K562 (cell line): ENCODE results near the gene ZNF574. TPM values are rescaled to one million over a fixed set of nuclear protein-coding genes. Genes with fewer than 3 reads are reported as not detected.
A peak's percentile ranks its signal among the peaks of the same experiment; 100 is the strongest.

Source experiments
- CGGBP1 ChIP-seq: fragments of 250-450 bp; sonication (Bioruptor Pico); IDR thresholded peaks from 2 replicates; pipeline ENCODE4 v1.9.0; 2021; ENCODE audit warnings: mild to moderate bottlenecking
- CHCHD3 ChIP-seq: fragments of 250-450 bp; sonication (Bioruptor Pico); IDR thresholded peaks from 2 replicates; pipeline ENCODE4 v2.1.2; 2022; ENCODE audit warnings: mild to moderate bottlenecking
- DEAF1 ChIP-seq: fragments of 450-650 bp; formaldehyde crosslinking; IDR thresholded peaks from 2 replicates; pipeline ENCODE4 v1.4.0; 2020; ENCODE audit warnings: mild to moderate bottlenecking, moderate library complexity
- JUN ChIP-seq, 2 experiments: sonication (generic) in 1 of 2; formaldehyde crosslinking in 1 of 2; IDR thresholded peaks; 2 replicates each; pipeline versions ENCODE4 v1.6.1 to v1.8.0; 2012 to 2022; ENCODE audit warnings: borderline replicate concordance in 2 of 2, mild to moderate bottlenecking in 2 of 2, improper control_type of control experiment in 1 of 2, low read depth in 1 of 2, low read length in 1 of 2, missing genetic modification reagents in 1 of 2
- MNT ChIP-seq, 2 experiments: fragments of 450-650 bp; conservative IDR thresholded peaks; 2 replicates each; pipeline ENCODE4 v1.6.1; 2017; ENCODE audit warnings: mild to moderate bottlenecking in 2 of 2, moderate library complexity in 2 of 2
- RAD21 ChIP-seq, 2 experiments: fragments of 250-450 bp in 1 of 2; fragments of 450-650 bp in 1 of 2; sonication (Bioruptor Pico) in 1 of 2; formaldehyde crosslinking in 1 of 2; IDR thresholded peaks in 1 of 2; conservative IDR thresholded peaks in 1 of 2; 2 replicates each; pipeline versions ENCODE4 v1.4.0 to v1.8.0; 2020 to 2022; ENCODE audit warnings: mild to moderate bottlenecking in 2 of 2, moderate library complexity in 1 of 2
- RREB1 ChIP-seq: fragments of 250-450 bp; sonication (Bioruptor Pico); IDR thresholded peaks from 2 replicates; pipeline ENCODE4 v1.4.0; 2020
- TFAP4 ChIP-seq: sonication (generic); formaldehyde crosslinking; IDR thresholded peaks from 2 replicates; pipeline ENCODE4 v1.8.0; 2022; ENCODE audit warnings: missing genetic modification reagents, mild to moderate bottlenecking, moderate library complexity, borderline replicate concordance
- YBX1 ChIP-seq: fragments of 450-650 bp; IDR thresholded peaks from 2 replicates; pipeline ENCODE4 v1.7.1; 2016; ENCODE audit warnings: mild to moderate bottlenecking
- ZNF512 ChIP-seq: IDR thresholded peaks from 2 replicates; pipeline ENCODE4 v1.6.1; 2016; ENCODE audit warnings: missing genetic modification characterization, missing compliant biosample characterization
- ZNF696 ChIP-seq: fragments of 250-450 bp; sonication (Bioruptor Pico); conservative IDR thresholded peaks from 2 replicates; pipeline ENCODE4 v1.4.0; 2020; ENCODE audit warnings: mild to moderate bottlenecking, moderate library complexity
- ZNF707 ChIP-seq: fragments of 250-450 bp; sonication (Bioruptor Pico); conservative IDR thresholded peaks from 2 replicates; pipeline ENCODE4 v1.8.0; 2022; ENCODE audit warnings: inconsistent platforms, mild to moderate bottlenecking, moderate library complexity
- polyA plus RNA-seq, 8 experiments: library from polyadenylated mRNA; depleted of rRNA in 4 of 8; stranded (reverse) in 5 of 8; unstranded in 3 of 8; fragments of >200 nt; fragmentation: Nextera tagmentation in 2 of 8; fragmentation: Illumina TruSeq in 1 of 8; extraction: Ambion mirVana in 2 of 8; extraction: Trizol in 1 of 8; gene quantifications; 2 replicates each; pipeline versions ENCODE4 v1.2.1 to v1.2.3, GENCODE V29; 2011 to 2014; ENCODE audit warnings: inconsistent platforms in 1 of 8, missing spikeins in 1 of 8
- total RNA-seq, 7 experiments: library from RNA; depleted of rRNA in 6 of 7; stranded (reverse); fragments of >200 nt in 6 of 7; fragmentation: Illumina TruSeq in 2 of 7; extraction: Trizol in 2 of 7; gene quantifications; 2 replicates each; pipeline versions ENCODE4 v1.2.1 to v1.2.3, GENCODE V29; 2011 to 2021; ENCODE audit warnings: low replicate concordance in 1 of 7

Gene ZNF574
- total and polyA plus RNA-seq, 9 of the 15 experiments (the other 6 are each of a cell fraction or from before 2014, with no cell fraction given): 0.24 to 20.7 (median 8.4) TPM

- TF ChIP-seq ZNF512 (tag) (no peak), JUN (IDR thresholded peaks at IDR 0.05; ENCODE audit: borderline replicate concordance, low read depth, low read length) (no peak), JUN (CRISPR knock-in tag; IDR thresholded peaks at IDR 0.05; ENCODE audit: borderline replicate concordance) (no peak), RREB1 (CRISPR knock-in tag) (no peak), TFAP4 (CRISPR knock-in tag) (peak; percentile 39; the same call in 1 of the 2 replicates), CGGBP1 (CRISPR knock-in tag) (no peak), MNT (conservative IDR thresholded peaks at IDR 0.05) (no peak), YBX1 (no peak), ZNF696 (CRISPR knock-in tag) (no peak), RAD21 (CRISPR knock-in tag; conservative IDR thresholded peaks at IDR 0.05 in 1 of 2, IDR thresholded peaks at IDR 0.05 in 1 of 2) (peak; percentile 91 to 100), CHCHD3 (CRISPR knock-in tag) (no peak), ZNF707 (CRISPR knock-in tag) (no peak), DEAF1 (CRISPR knock-in tag) (peak; percentile 96)
Observed at GRCh38 chr19:42108527-42109389, 32.8 kb downstream of the ZNF574 start (continued).
